Jurkat, Clone E6-1 (cell line): Measurements from ENCODE around the gene PRKCE.

Experiments used
- DNase-seq: peaks from one replicate; pipeline ENCODE4 v3.0.0-alpha.2; 2011; ENCODE audit warnings: low read depth, low spot score
- H3K4me3 ChIP-seq: 2 replicates; pipeline ENCODE4 v1.5.1; 2011; ENCODE audit warnings: mild to moderate bottlenecking, low read length, control low read depth, moderate library complexity

Gene PRKCE

DNA sequence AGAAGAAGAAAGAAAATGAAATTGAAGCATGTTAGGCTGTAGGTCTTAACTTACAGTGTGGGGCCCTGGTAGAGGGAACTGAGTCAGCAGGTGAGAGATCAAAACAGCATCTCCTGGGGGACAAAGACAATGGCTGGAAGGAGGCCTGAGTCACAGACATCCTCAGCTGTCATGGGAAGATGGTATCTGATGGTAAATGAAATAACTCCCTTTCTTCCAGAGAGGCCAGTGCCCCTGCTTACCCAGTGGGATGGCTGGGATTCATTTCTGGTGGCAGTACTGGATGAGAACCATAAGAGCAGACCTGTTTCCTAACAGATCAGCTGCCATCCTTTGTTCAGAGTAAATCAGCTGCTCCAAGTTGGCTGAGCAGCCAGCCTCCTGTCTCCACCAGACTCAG is 394.4 kb downstream of the PRKCE start:
- H3K4me3 ChIP-seq = no peak overlapping the region
- DNase-seq = no peak

DNA sequence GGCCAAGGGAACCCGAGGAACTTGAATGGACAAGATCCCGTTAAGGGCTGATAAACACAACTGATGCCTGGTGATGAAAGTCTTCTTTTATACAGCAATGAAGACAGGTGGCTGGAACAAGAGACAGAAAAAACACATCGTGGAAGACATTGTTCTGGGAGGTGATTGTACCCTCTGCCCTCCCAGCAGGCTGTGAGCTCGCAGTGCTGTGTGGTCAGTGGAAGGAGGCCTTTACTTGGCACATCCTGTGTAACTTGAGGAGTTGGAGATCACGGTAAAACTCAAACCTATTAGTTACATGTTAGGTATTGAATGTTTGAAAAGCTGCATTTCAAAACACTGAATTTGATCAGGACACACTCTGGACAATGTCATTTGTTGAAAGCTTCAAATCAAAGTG is 395.8 kb downstream of the PRKCE start:
- DNase-seq = no peak
- no peak overlapping the region for H3K4me3 ChIP-seq

DNA sequence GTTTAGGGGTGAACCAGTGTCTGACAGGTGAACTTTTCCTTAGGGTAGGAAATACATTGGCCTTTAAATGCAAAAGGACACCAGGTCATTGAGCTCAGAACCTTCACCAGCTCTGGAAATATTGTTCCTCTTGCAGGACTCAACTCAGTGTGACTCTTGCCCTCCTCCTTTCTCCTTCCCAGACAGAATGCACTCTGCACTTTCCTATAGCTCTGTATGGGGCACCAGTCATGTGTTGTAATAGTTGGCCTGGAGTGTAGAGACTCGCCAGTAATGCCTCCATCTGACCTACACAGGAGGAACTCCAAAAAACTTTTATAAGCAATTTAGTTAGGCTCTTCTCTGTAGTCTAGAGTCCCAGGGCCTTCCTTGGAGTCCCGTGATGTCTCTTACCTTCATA is 397.2 kb downstream of the PRKCE start:
- no peak overlapping the region for H3K4me3 ChIP-seq
- DNase-seq = no peak

DNA sequence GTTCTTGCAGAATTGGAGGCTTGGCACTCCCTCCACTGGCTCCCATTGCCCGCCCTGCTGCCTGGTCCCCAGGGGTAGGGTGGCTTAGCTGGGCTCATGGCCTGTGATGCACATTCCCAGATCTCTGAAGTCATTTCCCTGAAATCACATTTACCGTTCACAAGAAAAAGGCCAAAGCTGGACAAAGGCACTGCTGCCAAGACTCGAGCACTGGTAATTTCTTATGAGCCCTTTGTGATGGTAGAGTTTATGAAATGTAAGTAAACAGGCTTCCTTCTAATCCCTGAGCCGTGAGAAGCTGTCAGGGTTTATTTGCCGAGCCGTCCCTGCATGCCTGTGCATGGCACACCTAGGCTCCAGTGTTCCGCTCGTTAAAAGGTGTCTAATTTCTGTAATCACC is 398.6 kb downstream of the PRKCE start:
- no peak for DNase-seq
- H3K4me3 ChIP-seq = no peak overlapping the region

DNA sequence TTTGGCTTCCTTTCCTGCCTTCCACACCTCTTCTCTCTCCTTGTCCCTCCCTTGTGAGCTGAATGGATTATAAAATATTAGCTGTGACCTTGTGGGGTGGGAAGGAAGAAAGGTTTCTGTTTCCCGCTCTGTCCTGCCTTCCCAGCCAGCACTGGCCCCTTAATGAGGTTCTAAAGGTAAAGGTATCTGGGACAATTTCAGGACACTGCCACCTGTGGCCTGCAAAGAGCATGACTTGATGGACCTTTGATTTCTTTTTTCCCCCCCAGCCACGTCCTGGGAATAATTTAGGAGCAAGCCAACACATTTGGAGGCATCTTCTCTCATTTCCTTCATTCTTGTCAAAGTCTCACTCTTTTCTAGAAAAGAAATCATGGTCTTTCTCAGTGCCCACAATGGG is 399.0 kb downstream of the PRKCE start:
- no peak for DNase-seq
- no peak overlapping the region for H3K4me3 ChIP-seq

DNA sequence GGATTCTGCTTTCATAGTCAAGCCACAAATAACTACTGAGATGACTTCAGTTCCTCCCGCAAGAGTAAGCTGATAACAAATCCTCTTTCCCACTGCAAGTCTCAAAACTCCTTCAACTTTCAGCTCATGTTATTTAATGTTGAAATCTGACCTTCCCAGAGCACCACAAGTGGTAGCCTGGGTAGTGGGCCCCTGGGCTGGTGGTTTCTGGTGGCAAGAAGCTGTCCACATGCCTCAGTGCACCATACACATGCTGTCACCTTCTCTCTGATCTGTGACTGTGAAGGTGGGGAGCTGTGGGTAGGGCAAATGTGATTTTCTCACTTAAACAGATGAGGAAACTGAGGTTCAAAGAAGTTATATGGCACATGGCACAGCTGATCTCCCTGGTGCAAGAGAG is 399.6 kb downstream of the PRKCE start:
- no peak overlapping the region for H3K4me3 ChIP-seq
- no peak for DNase-seq

DNA sequence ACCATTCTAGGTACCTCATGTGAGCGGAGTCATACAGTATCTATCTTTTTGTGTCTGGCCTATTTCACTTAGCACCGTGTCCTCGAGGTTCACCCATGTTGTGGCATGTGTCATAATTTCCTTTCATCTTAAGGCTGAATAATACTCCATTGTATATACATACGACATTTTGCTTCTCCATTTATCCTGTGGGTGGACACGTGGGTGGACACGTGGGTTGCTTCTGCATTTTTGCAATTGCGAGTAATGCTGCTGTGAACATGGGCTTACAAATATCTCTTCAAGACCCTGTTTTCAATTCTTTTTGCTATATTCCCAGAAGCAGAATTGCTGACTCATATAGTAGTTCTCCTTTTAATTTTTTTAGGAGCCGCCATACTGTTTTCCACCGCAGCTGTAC is 402.1 kb downstream of the PRKCE start:
- no peak for DNase-seq

DNA sequence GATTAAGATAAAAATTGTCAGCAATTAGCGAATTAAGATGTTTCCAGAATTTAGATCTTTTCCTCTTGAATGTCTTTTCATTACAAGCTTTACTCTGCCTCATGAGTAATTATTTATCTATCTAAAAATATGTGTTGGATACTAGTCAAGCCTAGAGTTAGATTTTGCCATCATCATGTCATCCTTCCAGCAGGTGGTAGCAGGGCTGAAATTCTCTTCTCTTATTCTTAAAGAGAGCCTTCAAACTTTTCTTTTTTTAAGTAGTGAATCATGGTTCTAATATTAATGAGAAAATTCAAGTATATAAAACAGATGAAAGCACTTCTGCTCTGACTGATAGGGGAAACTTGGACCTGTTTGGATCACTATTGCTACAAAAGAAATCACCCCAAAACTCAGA is 405.1 kb downstream of the PRKCE start:
- H3K4me3 ChIP-seq = no peak overlapping the region
- DNase-seq = no peak

More for the DNA sequence above, 402.1 kb downstream of the PRKCE start:
- H3K4me3 ChIP-seq = no peak overlapping the region

DNA sequence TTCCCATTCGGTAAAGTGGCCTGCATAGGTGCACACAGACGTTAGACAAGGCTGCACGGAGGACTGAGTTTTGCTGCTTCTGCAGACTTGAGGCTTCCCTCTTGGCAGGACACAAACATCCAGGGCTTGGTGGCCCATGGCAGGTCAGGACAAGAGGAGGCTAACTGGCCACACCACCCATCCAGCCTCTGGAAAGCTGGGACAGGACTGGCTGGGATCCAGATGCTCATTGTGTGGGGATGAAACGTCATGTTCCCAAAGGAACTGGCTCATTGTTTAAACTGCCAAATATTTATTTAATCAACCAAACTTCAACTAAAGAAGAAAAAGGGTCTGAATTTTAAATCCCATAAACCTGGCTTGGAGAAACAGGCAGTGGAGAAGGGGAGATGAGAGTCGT is 406.7 kb downstream of the PRKCE start:
- H3K4me3 ChIP-seq = no peak overlapping the region
- no peak for DNase-seq

DNA sequence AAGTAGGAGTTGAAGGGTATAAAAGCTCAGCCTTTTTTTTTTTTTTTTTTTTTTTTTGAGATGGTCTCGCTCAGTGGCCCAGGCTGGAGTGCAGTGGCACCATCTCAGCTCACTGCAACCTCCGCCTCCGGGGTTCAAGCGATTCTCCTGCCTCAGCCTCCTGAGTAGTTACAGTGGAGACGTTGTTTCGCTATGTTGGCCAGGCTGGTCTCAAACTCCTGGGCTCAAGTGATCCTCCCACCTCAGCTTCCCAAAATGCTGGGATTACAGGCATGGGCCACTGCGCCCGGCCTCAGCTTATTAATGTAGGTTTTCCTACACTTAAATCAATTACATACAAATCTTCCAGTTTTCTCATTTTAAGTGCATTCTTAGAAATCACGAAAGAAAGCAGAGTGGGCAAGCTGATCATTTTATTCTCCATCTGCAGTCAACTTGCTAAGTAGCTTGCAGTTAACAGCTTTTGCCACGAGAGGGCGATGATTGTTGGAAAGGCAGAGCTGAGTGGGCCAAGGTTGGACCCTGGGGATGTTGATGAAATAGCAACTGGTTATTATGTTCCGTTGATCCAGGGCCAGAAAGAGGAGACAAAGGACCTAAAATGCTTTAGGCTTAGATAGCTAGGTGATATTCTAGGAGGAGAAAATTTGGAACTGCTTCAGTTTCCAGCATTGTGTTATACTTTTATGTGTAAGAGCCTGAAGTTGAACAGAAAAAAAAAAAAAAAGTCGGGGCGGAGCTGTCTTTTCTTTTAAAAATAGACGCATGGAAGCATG is 411.4 kb downstream of the PRKCE start:
- peak; percentile 49 for DNase-seq
- H3K4me3 ChIP-seq = no peak overlapping the region

DNA sequence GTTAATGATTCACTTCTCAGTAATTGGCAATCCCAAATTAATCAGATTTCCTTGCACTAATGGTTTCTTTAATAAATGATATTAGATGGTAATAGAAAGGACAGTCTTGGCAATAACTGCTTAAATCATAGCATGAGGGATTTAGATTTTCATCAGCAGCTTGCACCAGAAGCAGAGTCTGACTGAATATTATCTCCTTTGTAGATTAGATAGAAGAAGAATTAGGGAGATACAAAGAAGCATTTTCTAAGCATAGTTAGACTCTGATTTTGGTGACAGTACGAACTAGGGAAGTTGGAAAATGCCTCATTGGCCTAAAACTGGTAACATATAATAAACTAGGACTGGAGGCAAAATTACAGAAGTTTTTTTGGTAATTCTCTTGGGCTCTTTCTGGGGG is 412.9 kb downstream of the PRKCE start:
- no peak for DNase-seq
- no peak overlapping the region for H3K4me3 ChIP-seq

DNA sequence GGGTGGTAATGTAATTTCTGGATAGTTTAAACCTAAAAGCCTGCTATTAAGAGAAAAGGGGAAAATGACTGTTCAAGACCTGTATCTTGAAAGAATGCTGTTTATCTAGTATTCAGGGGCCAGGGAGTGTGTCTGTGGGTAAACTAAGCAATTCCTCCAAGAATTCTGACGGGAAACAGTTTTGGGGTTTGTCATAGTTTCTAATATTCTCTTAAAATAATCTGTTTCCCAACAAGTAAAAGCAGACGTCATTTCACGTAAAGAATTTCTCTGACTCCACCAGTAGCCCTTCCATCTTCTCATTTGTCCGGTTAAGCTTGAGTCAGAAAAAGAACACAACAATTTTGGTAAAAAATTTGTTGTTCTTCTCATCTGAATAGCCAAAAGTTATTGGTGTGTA is 413.7 kb downstream of the PRKCE start:
- DNase-seq = no peak
- no peak overlapping the region for H3K4me3 ChIP-seq

DNA sequence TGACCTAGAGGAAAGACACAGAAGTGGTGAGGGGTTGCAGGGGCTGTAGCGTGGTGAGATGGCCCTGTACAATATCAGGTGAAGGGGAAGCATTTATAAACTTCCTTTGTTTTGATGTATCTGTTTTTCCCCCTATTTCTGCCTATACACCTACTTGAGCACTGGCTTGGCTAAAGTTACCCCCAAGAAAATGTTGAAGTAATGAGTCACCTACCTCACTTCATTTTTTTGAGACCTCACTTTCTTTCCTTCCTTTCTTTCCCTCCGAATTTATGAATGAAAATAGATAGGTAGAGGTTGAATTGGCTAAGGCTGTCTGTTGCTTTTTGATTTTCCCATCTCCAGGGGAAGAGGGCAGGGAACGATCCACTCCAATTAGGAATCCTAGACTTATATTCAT is 414.6 kb downstream of the PRKCE start:
- no peak overlapping the region for H3K4me3 ChIP-seq
- DNase-seq = no peak

DNA sequence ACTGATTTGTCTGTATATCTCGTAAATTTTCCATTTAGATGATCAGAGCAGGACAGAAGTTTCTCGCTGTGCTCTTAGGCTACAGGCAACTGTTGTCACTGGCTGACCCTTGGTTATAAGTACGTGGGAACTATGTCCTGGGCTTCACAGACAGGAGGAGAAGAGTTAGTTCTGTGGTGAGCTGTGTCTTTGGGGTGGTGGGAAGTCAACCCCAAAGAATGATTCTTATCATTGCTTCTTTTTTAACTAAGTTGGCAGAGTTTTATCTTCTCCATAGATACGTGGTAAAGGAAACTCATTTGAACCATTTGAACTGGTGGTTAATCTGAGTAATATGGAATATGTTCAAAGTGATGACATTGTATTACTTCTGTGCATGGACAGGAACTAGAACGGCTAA is 415.1 kb downstream of the PRKCE start:
- H3K4me3 ChIP-seq = no peak overlapping the region
- no peak for DNase-seq

DNA sequence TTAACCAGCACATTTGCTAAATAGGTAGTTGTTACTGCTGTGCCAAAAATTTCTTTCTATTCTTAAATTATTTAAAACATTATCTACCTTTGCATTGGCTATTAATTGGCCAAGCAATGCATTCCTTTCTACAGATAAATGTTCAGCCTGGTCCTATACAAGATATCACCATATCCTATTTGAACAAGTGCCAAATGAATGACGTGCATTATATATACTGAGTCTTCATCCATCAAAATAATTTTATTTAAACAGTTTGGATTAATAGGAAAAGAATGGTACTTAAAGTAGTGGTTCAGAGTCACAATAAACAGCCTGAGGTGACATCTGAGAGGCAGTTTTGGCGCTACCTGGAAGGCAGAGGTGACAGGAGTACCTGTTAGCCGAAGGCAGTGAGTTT is 415.6 kb downstream of the PRKCE start:
- no peak overlapping the region for H3K4me3 ChIP-seq
- DNase-seq = no peak

DNA sequence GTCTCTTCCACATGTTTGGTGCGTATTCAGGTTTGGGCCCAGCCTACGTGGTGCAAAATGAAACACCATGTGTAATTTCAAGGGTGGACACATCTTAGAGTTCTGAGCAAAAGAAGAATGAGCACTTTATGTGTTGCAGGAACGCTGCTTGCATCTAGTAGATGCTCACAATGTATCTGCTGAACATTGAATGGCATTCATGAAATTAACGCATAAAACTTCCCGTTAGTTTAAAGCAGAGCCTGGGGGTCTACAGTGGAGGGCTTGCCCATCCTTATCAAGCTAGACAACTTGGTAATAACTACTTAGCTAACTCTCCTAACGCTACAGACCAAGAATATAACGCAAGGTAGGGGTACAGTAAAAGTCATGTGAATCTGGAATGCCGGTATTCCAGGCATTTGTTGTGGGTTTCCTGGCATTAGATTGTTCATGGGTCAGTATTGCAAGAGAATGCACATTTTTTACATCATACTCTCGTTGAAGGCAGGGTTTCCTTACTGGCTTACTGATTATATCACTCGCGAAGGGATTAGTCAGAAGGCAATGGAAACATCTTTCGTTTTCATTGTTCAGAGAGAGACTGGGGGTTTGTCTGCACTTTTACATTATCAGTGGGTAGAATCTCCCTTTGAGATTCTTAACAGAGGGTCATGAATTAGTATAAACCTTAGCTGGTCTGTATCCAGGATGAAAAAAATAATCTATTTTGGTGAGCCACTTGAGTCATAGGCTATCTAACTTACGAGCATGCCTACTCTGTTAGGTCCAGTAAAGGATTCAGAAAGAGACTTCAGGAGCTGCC is 416.2 kb downstream of the PRKCE start:
- no peak overlapping the region for H3K4me3 ChIP-seq
- DNase-seq = no peak

DNA sequence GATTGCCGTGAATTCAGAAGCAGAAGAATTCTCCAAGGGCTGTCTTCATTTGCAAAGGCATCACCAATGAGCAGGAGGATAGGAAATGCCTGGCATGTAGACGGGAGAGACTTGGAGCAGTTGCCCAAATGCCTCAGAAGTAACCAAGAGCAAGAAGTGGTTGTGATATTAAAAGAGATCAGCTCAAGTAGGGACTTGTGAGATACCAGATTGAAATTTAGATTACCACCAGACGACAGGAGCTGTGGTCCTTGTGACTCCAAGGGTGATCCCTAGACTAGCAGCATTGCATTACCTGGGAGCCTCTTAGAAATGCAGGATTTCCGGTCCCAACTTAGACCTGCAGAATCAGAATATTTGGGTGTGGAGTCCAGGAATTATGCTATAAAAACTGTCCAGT is 417.2 kb downstream of the PRKCE start:
- no peak for DNase-seq
- H3K4me3 ChIP-seq = no peak overlapping the region

DNA sequence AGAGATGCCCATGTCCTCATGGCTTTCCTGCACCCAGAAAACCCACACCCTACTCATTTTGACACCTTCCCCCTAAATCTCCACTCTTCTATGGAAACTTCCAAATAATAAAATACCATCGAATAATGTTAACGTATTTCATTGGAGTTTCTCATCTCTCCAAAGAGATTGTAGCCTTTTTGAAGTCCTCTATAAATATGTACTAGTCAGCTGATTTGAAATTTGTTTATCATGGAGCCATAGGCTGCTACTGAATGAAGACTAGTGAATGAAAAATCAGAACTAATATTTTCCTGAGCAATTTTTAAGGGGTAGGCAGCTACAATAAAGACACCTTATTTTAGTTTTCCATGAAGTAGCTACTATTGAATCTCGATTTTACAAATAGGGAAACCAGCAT is 419.6 kb downstream of the PRKCE start:
- H3K4me3 ChIP-seq = no peak overlapping the region
- DNase-seq = no peak

DNA sequence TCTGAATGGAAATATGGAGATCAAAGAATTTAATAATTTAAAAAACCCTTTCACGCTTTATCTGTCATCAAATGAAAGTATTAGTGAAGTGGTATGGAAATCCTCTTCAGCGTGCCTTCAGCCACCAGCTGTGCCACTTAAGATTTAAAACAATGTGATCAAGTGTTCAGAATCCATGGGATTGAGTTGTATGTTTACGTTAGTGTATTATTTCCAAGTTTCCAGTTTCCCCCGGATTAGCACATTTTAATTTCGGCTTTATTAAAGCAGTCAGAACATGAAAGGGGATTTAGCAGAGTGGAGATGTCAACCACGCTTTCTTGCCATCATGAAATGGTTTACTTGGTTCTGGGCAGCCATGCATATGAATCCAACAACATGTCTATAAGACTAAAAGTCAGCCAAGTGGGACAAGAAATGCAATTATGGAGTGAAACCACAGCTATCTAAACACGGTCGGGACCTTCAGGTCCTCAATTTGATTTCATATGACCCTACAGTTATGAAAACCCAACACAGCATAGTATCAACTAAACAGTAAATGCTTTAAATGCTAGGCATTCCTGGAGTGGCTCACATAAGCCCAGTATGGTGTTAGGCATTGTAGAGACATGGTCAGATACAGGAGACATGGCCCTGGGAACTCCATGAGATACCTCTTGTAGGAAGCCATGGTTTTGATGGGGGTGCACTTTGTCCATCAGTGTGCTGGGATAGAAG is 420.8 kb downstream of the PRKCE start:
- H3K4me3 ChIP-seq = no peak overlapping the region
- no peak for DNase-seq

DNA sequence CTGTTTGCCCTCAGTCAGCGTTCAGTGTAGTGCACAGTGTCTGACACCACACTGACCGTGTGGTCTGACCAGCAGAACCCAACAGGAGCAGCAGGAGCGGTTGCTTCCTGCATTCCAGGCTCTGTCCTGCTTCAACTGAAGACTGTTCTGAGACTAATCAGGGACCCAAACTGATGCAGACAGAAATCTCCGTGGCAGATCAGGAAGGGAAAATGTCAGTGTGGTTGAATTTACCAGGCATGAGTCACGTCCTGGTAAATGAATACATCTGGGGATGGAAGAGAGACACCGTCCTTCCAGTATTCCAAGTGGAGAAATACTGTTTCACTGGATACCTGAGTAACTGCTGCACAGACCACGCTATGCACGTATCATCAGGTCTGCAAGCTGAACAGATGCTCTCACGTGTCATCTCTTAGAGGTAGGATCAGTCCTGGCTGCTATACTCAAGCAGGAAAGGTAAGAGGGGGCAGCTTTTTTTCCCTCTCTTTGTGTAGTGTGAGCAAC is 422.1 kb downstream of the PRKCE start:
- DNase-seq = no peak
- H3K4me3 ChIP-seq = no peak overlapping the region
